ENCODE measurements around the gene WDR19. TPM values are rescaled to one million over a fixed set of nuclear protein-coding genes. Genes with fewer than 3 reads are reported as not detected.

WDR19 gene
- total and polyA plus RNA-seq, 2 of the 4 experiments (the other 2 are of a cell fraction) = 16.0 to 22.6 TPM

GRCh38 chr4:39324897-39325613, 142.7 kb downstream of the WDR19 start:
- TF ChIP-seq SMC3 (IDR thresholded peaks at IDR 0.05; ENCODE audit: low read depth, low read length) = no peak
- no TSS peak for BruUV-seq (replicated peaks)
- Histone ChIP-seq H2BK20ac (ENCODE audit: low read depth, low read length) (no peak overlapping the region), H3K27ac (ENCODE audit: insufficient read depth, low read length) (no peak overlapping the region), H3K4me1 (ENCODE audit: control insufficient read depth, insufficient read depth, low read length) (peaks cover 2% of the 10 kb centered on the region; the same call in 1 of the 2 replicates), H3K79me1 (ENCODE audit: low read depth in 1 of 2, low read length in 2 of 2) (peaks cover 11 to 30% of the 10 kb centered on the region in 2 experiments), H2BK15ac (ENCODE audit: low read depth, low read length) (no peak overlapping the region), H3K9ac (ENCODE audit: low read depth, low read length) (no peak overlapping the region), H3K9me1 (ENCODE audit: insufficient read depth, low read length) (no peaks in the 10 kb centered on the region; the same call in 1 of the 2 replicates), H2AFZ (replicated peaks; ENCODE audit: low read length, poor library complexity) (no peak overlapping the region), H3K56ac (ENCODE audit: extremely low read depth, insufficient read depth, low read length) (no peak overlapping the region), H3K36me3 (ENCODE audit: control insufficient read depth, insufficient read depth, low read length) (peaks cover 3% of the 10 kb centered on the region), H3K4me2 (ENCODE audit: low read depth, low read length) (no peak overlapping the region), H3K23ac (ENCODE audit: low read depth, low read length) (no peak overlapping the region), H2BK5ac (ENCODE audit: low read depth, low read length, poor library complexity, severe bottlenecking) (no peak overlapping the region), H3K18ac (ENCODE audit: low read depth, low read length) (no peak overlapping the region), H3K14ac (replicated peaks; ENCODE audit: low read depth, low read length) (no peak overlapping the region), H3K4ac (ENCODE audit: low read depth, low read length) (no peak overlapping the region), H2AK5ac (ENCODE audit: low read depth, low read length) (no peak overlapping the region), H2BK120ac (ENCODE audit: low read depth, low read length) (no peak overlapping the region), H4K20me1 (ENCODE audit: insufficient read depth, low read length) (no peaks in the 10 kb centered on the region; the same call in 1 of the 2 replicates), H4K91ac (ENCODE audit: insufficient read depth, low read depth, low read length) (no peak overlapping the region), H3K9me3 (ENCODE audit: control insufficient read depth, insufficient read depth, low read length) (no peaks in the 10 kb centered on the region), H2AK9ac (replicated peaks; ENCODE audit: low read depth, low read length, poor library complexity) (no peak overlapping the region), H3K27me3 (ENCODE audit: control insufficient read depth, insufficient read depth, low read length) (no peaks in the 10 kb centered on the region), H4K5ac (ENCODE audit: low read depth, low read length) (no peak overlapping the region), H3K4me3 (ENCODE audit: insufficient read depth, low read depth, low read length) (no peak overlapping the region), H4K8ac (ENCODE audit: low read depth in 2 of 2, low read length in 2 of 2) (no peak overlapping the region)
- ATAC-seq (ENCODE audit: low read depth) = no peak
- dilution Hi-C loops (cut with HindIII; ENCODE audit: low sequenced_read_pairs, unreplicated experiment) (no loop called here), intact Hi-C loops (cut with micrococcal nuclease) (loop anchor here (5.0 kb wide), 1 partner anchor 42 kb away; the partner anchor contains the start of gene RFC1), in situ Hi-C loops (cut with MboI; ENCODE audit: low sequenced_read_pairs) (no loop called here)
- DNase-seq = no peak
- ChIA-PET CTCF (no interaction called here), POLR2A (ENCODE audit: unreplicated experiment) (no interaction called here)
- WGBS, 2 experiments (ENCODE audit: extremely low coverage in 2 of 2, insufficient read length in 1 of 2) = 50% methylated on average over 2 of the region's 4 CpGs; no CpG with 5 or more reads in 1 of the 2 experiments

Measured in IMR-90 (cell line).